Breast epithelium (tissue), 4 donors: ENCODE results near the gene DALRD3. TPM values are rescaled to one million over a fixed set of nuclear protein-coding genes. Genes with fewer than 3 reads are reported as not detected.
A peak's percentile ranks its signal among the peaks of the same experiment; 100 is the strongest.

Source experiments
- DNase-seq, 2 donors: peaks; one replicate each; pipeline ENCODE4 v3.0.0-alpha.2; 2019; ENCODE audit warnings: low spot score in 2 of 2
- H3K27ac ChIP-seq, 2 donors: fragments of 200-600 bp; sonication (generic) in 1 of 2; one replicate each; pipeline ENCODE4 v1.5.1; 2016 to 2019; ENCODE audit warnings: mild to moderate bottlenecking in 1 of 2
- H3K27me3 ChIP-seq, 2 donors: fragments of 200-600 bp; sonication (generic) in 1 of 2; one replicate each; pipeline versions ENCODE4 v1.5.1 to v1.6.0; 2017 to 2019; ENCODE audit warnings: control low read depth in 1 of 2, mild to moderate bottlenecking in 1 of 2
- H3K36me3 ChIP-seq: fragments of 200-600 bp; one replicate; pipeline ENCODE4 v1.5.1; 2019
- H3K4me1 ChIP-seq, 2 donors: fragments of 200-600 bp; sonication (generic); one replicate each; pipeline ENCODE4 v1.5.1; 2016 to 2019; ENCODE audit warnings: control low read depth in 1 of 2
- H3K4me3 ChIP-seq, 3 donors: fragments of 200-600 bp; sonication (generic); 1 replicate in 2 of 3; 2 replicates in 1 of 3; pipeline ENCODE4 v1.5.1; 2016 to 2019; ENCODE audit warnings: mild to moderate bottlenecking in 3 of 3, moderate library complexity in 2 of 3
- H3K9me3 ChIP-seq, 2 donors: fragments of 200-600 bp; sonication (generic) in 1 of 2; one replicate each; pipeline ENCODE4 v1.5.1; 2016 to 2019; ENCODE audit warnings: control low read depth in 1 of 2
- POLR2A ChIP-seq: fragments of 450-650 bp; IDR thresholded peaks from one replicate; pipeline ENCODE4 v1.6.1; 2016; ENCODE audit warnings: antibody characterized with exemption, mild to moderate bottlenecking, moderate library complexity
- POLR2AphosphoS5 ChIP-seq, 3 donors: sonication (generic); formaldehyde crosslinking; IDR thresholded peaks; one replicate each; pipeline ENCODE4 v1.6.1; 2017; ENCODE audit warnings: antibody characterized with exemption in 3 of 3
- intact Hi-C: fragments of 100-400 bp; cut with DNase I; formaldehyde crosslinking; loops from one replicate; pipeline ENCODE4 v1.15.1; 2023; ENCODE audit warnings: low total_unique reads
- total RNA-seq, 3 donors: library from RNA; depleted of rRNA; stranded (reverse); fragments of >200 nt; gene quantifications; one replicate each; pipeline ENCODE4 v1.1.0, GENCODE V29; 2016
- TF ChIP-seq, protein P1 (sequence below), 3 donors: fragments of 450-650 bp; IDR thresholded peaks; one replicate each; pipeline ENCODE4 v1.5.1; 2016 to 2017; ENCODE audit warnings: antibody characterized with exemption in 3 of 3, mild to moderate bottlenecking in 3 of 3, moderate library complexity in 3 of 3

DALRD3 gene
- total RNA-seq, 3 donors from 2014 or later, result 27.5 to 48.4 (median 37.7) TPM

DNA sequence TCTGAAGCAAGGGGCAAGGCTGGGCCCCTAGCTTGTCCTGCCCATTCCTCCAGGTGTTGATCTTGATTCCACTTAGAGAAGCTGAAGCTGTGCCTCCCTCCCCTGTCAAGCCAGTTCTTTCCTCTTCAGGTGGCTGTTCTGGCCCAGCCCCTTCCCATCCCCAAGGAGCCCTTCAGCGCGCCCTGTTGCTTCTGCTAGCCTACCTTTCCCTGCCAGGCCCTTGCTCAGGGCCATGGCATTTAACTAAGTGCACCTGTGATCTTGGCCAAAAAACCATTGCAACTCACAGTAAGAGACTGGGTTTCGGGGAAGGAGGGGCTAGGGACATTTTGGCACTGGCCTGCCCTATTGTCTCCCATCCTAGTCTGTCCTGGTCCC is 13.1 kb downstream of the DALRD3 start:
- DNase-seq, result no peak
- TF ChIP-seq, protein P1, sequence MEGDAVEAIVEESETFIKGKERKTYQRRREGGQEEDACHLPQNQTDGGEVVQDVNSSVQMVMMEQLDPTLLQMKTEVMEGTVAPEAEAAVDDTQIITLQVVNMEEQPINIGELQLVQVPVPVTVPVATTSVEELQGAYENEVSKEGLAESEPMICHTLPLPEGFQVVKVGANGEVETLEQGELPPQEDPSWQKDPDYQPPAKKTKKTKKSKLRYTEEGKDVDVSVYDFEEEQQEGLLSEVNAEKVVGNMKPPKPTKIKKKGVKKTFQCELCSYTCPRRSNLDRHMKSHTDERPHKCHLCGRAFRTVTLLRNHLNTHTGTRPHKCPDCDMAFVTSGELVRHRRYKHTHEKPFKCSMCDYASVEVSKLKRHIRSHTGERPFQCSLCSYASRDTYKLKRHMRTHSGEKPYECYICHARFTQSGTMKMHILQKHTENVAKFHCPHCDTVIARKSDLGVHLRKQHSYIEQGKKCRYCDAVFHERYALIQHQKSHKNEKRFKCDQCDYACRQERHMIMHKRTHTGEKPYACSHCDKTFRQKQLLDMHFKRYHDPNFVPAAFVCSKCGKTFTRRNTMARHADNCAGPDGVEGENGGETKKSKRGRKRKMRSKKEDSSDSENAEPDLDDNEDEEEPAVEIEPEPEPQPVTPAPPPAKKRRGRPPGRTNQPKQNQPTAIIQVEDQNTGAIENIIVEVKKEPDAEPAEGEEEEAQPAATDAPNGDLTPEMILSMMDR (IDR thresholded peaks at IDR 0.05), result no peak
- Histone ChIP-seq H3K36me3 (no peaks in the 10 kb centered on the region), H3K9me3 (no peaks in the 10 kb centered on the region), H3K27me3 (no peaks in the 10 kb centered on the region), H3K4me3 (no peak overlapping the region), H3K4me1 (no peaks in the 10 kb centered on the region), H3K27ac (peak overlapping the region in 1 of 2 donors; percentile 97)
- intact Hi-C loops, result no loop called here

DNA sequence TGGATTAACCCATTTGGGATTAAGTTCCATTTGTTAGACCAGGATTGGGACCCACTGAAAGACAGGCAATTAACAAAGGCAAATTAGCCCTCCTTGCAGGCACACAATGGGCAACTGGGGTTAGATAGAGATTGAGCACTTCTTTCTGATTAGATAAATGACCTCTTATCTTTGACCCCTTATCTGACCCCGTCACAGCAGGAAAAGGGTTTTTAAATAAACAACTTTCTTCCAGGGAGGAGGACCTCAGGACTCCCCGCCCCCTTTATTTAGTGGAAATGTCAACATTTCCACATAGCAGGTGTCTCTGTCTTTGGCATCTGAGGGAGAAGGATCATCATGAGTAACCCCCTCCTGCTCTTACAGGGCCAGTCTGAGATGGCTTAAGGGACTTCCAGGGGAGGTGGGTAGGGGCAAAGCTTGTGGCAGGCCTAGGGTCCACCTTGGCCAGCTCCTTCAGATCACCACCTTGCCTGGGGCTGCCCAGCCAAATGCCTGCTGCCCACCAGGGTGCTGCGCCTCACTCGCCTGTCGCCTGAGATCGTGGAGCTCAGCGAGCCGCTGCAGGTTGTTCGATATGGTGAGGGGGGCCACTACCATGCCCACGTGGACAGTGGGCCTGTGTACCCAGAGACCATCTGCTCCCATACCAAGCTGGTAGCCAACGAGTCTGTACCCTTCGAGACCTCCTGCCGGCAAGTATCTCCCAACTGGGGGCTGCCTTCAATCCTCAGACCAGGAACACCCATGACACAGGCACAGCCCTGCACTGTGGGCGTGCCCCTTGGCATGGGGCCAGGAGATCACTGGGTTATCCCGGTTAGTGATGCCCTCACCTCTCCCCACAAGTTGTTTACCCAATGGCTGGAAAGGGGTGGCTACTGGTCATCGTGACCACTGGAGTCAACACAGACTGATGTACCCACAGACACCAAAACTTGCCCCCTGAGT is 13.8 kb downstream of the DALRD3 start:
- H3K4me3 ChIP-seq, result no peak overlapping the region
- no peaks in the 10 kb centered on the region for H3K4me1 ChIP-seq
- no peak for DNase-seq
- no peaks in the 10 kb centered on the region for H3K36me3 ChIP-seq
- TF ChIP-seq, protein P1 (IDR thresholded peaks at IDR 0.05), result no peak
- TF ChIP-seq POLR2A (no peak), POLR2AphosphoS5 (IDR thresholded peaks at IDR 0.05) (no peak)
- intact Hi-C loops, result no loop called here
- no peaks in the 10 kb centered on the region for H3K9me3 ChIP-seq
- no peak overlapping the region for H3K27ac ChIP-seq
- no peaks in the 10 kb centered on the region for H3K27me3 ChIP-seq

DNA sequence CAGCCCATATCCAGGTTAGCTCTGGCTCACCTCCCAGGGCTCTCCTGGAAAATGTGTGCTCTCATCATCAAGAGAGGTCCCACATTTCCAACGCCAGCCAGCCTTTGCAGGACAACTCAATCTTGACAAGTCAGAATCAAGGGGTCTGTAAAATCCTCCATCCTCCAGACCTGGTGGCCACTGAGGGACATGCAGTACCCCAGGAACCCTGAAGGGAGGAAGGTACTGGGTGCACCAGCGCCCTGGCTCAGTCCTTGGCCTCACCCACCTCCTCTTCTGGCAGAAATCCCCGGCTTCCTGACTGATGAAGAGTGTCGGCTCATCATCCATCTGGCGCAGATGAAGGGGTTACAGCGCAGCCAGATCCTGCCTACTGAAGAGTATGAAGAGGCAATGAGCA is 17.2 kb downstream of the DALRD3 start:
- Histone ChIP-seq H3K27me3 (no peaks in the 10 kb centered on the region), H3K27ac (no peak overlapping the region), H3K4me1 (no peaks in the 10 kb centered on the region), H3K36me3 (no peaks in the 10 kb centered on the region), H3K9me3 (no peaks in the 10 kb centered on the region), H3K4me3 (no peak overlapping the region)
- intact Hi-C loops, result no loop called here
- DNase-seq, result no peak
- TF ChIP-seq POLR2A (no peak), POLR2AphosphoS5 (IDR thresholded peaks at IDR 0.05) (no peak)
- TF ChIP-seq, protein P1 (IDR thresholded peaks at IDR 0.05), result no peak

DNA sequence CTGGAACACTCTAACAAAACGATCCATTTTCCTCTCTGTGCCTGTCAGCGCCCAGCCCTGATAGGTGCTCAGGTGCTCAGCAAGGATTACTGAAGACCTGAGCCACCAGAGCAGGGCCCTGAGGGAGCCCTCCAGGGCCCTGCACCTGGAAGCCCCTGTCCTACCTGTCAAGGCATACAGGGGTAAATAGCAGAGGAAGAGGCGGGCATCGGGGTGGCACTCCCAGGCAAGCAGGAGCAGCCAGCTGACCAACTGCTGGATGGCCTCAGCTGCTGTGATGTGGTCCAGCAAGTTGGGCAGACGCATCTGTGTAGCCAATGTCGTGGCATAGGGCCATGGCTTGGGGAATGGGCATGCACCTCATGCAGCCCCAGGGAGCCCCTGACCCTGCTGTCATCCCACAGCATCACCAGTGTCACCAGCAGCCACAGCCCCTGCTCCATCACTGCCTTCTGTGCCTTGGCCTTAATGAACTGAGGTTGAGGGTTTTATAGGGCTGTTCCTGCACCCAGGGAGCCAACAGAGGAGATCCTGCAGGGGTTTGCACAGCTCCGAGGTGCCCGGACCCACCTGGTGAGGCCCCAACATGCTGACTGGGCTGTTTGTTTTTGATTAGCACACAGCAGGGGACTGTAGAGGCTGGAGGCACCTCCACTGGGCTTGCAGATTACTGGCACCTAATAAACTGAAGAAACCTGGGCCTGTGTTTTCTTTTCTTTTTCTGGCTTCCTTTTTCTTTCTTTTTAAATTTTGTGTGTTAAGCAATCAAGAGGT is 19.1 kb downstream of the DALRD3 start:
- H3K4me1 ChIP-seq, result no peaks in the 10 kb centered on the region
- no peaks in the 10 kb centered on the region for H3K27me3 ChIP-seq
- no peak for TF ChIP-seq POLR2A
- TF ChIP-seq, protein P1 (IDR thresholded peaks at IDR 0.05), result no peak
- TF ChIP-seq POLR2AphosphoS5 (IDR thresholded peaks at IDR 0.05), result no peak
- DNase-seq, result no peak
- intact Hi-C loops, result no loop called here
- no peaks in the 10 kb centered on the region for H3K36me3 ChIP-seq
- H3K9me3 ChIP-seq, result no peaks in the 10 kb centered on the region
- H3K4me3 ChIP-seq, result no peak overlapping the region
- H3K27ac ChIP-seq, result no peak overlapping the region
